ENCODE data around the gene EHBP1L1.

- TF ChIP-seq CHD4 (IDR thresholded peaks at IDR 0.05; ENCODE audit: borderline replicate concordance, low read length) (no peak), EP300 (IDR thresholded peaks at IDR 0.05; ENCODE audit: low read depth in 2 of 2, low read length in 2 of 2) (0 out of 4 replicates have a peak, but pooled peaks of 1 of the 2 experiments have one; percentile 2), EP300 (CRISPR knock-in tag; IDR thresholded peaks at IDR 0.05; ENCODE audit: borderline replicate concordance) (no peak), ZNF451 (CRISPR knock-in tag; IDR thresholded peaks at IDR 0.05) (no peak)
- TF ChIP-seq, protein P1, sequence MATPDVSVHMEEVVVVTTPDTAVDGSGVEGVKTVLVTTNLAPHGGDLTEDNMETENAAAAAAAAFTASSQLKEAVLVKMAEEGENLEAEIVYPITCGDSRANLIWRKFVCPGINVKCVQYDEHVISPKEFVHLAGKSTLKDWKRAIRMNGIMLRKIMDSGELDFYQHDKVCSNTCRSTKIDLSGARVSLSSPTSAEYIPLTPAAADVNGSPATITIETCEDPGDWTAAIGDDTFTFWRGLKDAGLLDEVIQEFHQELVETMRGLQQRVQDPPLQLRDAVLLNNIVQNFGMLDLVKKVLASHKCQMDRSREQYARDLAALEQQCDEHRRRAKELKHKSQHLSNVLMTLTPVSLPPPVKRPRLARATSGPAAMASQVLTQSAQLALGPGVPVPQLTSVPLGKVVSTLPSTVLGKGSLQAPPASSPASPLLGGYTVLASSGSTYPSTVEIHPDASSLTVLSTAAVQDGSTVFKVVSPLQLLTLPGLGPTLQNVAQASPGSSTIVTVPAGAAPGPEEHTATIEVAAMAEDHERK (CRISPR knock-in tag; IDR thresholded peaks at IDR 0.05; ENCODE audit: low read depth) = no peak
Measured at GRCh38 chr11:65576867-65577755, 1.3 kb downstream of the EHBP1L1 start.

Data from HepG2 (cell line).